Fibroblast of lung (primary cell): ENCODE data around the gene FUT8. TPM values are rescaled to one million over a fixed set of nuclear protein-coding genes. Genes with fewer than 3 reads are reported as not detected.
A peak's percentile ranks its signal among the peaks of the same experiment; 100 is the strongest.

ENCODE experiments used
- DNase-seq, 2 donors: peaks; one replicate each; pipeline versions ENCODE4 v3.0.0 to v3.0.0-alpha.2; 2010; ENCODE audit warnings: low read depth in 2 of 2
- H2AFZ ChIP-seq: 2 replicates; pipeline ENCODE4 v1.5.1; 2012; ENCODE audit warnings: low read length, control low read depth, inconsistent platforms
- H3K27ac ChIP-seq: 2 replicates; pipeline ENCODE4 v1.5.1; 2011; ENCODE audit warnings: low read length, control low read depth; ENCODE audit not compliant: insufficient read depth
- H3K27me3 ChIP-seq: 2 replicates; pipeline ENCODE4 v1.5.1; 2011; ENCODE audit warnings: mild to moderate bottlenecking, low read length; ENCODE audit not compliant: control insufficient read depth, insufficient read depth
- H3K36me3 ChIP-seq: 2 replicates; pipeline ENCODE4 v1.5.1; 2011; ENCODE audit warnings: low read length; ENCODE audit not compliant: control insufficient read depth, insufficient read depth
- H3K4me1 ChIP-seq: 2 replicates; pipeline ENCODE4 v1.5.1; 2011; ENCODE audit warnings: low read length; ENCODE audit not compliant: control insufficient read depth, insufficient read depth; ENCODE audit errors: extremely low read depth
- H3K4me2 ChIP-seq: 2 replicates; pipeline ENCODE4 v1.5.1; 2011; ENCODE audit warnings: low read length, control low read depth; ENCODE audit not compliant: insufficient read depth; ENCODE audit errors: extremely low read depth
- H3K4me3 ChIP-seq, 4 experiments: fragments of 200-600 bp in 1 of 4; sonication (generic) in 1 of 4; replicated peaks in 1 of 4; 2 replicates each; pipeline ENCODE4 v1.5.1; 2011 to 2016; ENCODE audit warnings: low read length in 4 of 4, low read depth in 3 of 4, mild to moderate bottlenecking in 3 of 4, control low read depth in 2 of 4, inconsistent platforms in 1 of 4, mixed read lengths in 1 of 4; ENCODE audit not compliant: insufficient read depth in 1 of 4; ENCODE audit errors: control extremely low read depth in 1 of 4
- H3K79me2 ChIP-seq: 2 replicates; pipeline ENCODE4 v1.5.1; 2012; ENCODE audit warnings: mild to moderate bottlenecking, low read length, inconsistent platforms; ENCODE audit not compliant: control insufficient read depth, insufficient read depth
- H3K9ac ChIP-seq: 2 replicates; pipeline ENCODE4 v1.5.1; 2011; ENCODE audit warnings: mild to moderate bottlenecking, low read length, control low read depth; ENCODE audit not compliant: insufficient read depth
- H3K9me3 ChIP-seq: 2 replicates; pipeline ENCODE4 v1.5.1; 2012; ENCODE audit warnings: low read depth, low read length; ENCODE audit not compliant: control insufficient read depth, insufficient read depth
- H4K20me1 ChIP-seq: 2 replicates; pipeline ENCODE4 v1.5.1; 2011; ENCODE audit warnings: low read length; ENCODE audit not compliant: control insufficient read depth, insufficient read depth; ENCODE audit errors: extremely low read depth
- EZH2 ChIP-seq: IDR thresholded peaks from 2 replicates; pipeline ENCODE4 v1.5.1; 2012; ENCODE audit warnings: low read length, control low read depth, mild to moderate bottlenecking; ENCODE audit errors: missing control alignments
- polyA plus RNA-seq, 2 donors: library from polyadenylated mRNA; depleted of rRNA in 1 of 2; stranded (reverse) in 1 of 2; unstranded in 1 of 2; fragments of >200 nt; gene quantifications; 2 replicates each; pipeline ENCODE4 v1.2.1, GENCODE V29; 2011 to 2012; ENCODE audit warnings: missing spikeins in 1 of 2
- total RNA-seq: library from RNA; depleted of rRNA; stranded (reverse); fragments of >200 nt; gene quantifications from 2 replicates; pipeline ENCODE4 v1.2.1, GENCODE V29; 2014
- TF ChIP-seq, protein P1 (sequence below), 2 donors: IDR thresholded peaks in 1 of 2; conservative IDR thresholded peaks in 1 of 2; 1 replicate in 1 of 2; 2 replicates in 1 of 2; pipeline ENCODE4 v1.5.1; 2011 to 2012; ENCODE audit warnings: low read length in 2 of 2, control low read depth in 1 of 2, inconsistent platforms in 1 of 2, low read depth in 1 of 2, mild to moderate bottlenecking in 1 of 2

Gene FUT8
- total and polyA plus RNA-seq, 2 donors (not counting 1 experiment from before 2014, with no cell fraction given), result 51.4 to 95.8 TPM

DNA sequence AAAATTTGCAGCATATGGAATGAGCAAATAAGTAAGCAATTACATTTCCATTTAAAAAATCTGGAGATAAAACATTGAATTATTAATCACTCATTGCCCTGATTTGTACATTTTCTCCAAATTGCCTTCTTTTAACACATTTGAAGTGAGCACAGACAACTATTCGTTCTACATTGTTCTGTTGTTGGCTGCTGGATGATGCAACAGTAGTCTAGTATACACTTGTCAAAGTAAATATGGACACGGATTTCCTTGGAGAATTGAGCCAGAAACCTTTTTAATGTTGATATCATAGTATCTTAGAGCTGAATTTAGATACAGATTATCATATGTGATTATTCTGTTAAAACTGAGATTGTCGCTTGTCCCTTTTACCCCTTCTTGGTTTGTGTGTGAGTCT lies 188.2 kb downstream of the FUT8 start:
- Histone ChIP-seq H3K79me2 (no peaks in the 10 kb centered on the region), H3K4me3 (no peak overlapping the region), H3K9ac (no peak overlapping the region), H3K4me2 (no peak overlapping the region), H4K20me1 (no peaks in the 10 kb centered on the region), H3K36me3 (no peaks in the 10 kb centered on the region), H2AFZ (no peak overlapping the region), H3K4me1 (no peaks in the 10 kb centered on the region), H3K27ac (no peak overlapping the region), H3K27me3 (no peaks in the 10 kb centered on the region), H3K9me3 (no peaks in the 10 kb centered on the region)
- DNase-seq, result no peak
- TF ChIP-seq, protein P1, sequence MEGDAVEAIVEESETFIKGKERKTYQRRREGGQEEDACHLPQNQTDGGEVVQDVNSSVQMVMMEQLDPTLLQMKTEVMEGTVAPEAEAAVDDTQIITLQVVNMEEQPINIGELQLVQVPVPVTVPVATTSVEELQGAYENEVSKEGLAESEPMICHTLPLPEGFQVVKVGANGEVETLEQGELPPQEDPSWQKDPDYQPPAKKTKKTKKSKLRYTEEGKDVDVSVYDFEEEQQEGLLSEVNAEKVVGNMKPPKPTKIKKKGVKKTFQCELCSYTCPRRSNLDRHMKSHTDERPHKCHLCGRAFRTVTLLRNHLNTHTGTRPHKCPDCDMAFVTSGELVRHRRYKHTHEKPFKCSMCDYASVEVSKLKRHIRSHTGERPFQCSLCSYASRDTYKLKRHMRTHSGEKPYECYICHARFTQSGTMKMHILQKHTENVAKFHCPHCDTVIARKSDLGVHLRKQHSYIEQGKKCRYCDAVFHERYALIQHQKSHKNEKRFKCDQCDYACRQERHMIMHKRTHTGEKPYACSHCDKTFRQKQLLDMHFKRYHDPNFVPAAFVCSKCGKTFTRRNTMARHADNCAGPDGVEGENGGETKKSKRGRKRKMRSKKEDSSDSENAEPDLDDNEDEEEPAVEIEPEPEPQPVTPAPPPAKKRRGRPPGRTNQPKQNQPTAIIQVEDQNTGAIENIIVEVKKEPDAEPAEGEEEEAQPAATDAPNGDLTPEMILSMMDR (conservative IDR thresholded peaks at IDR 0.05 in 1 of 2, IDR thresholded peaks at IDR 0.05 in 1 of 2; ENCODE audit: low read depth in 1 of 2, low read length in 2 of 2), result no peak
- no peak for TF ChIP-seq EZH2

DNA sequence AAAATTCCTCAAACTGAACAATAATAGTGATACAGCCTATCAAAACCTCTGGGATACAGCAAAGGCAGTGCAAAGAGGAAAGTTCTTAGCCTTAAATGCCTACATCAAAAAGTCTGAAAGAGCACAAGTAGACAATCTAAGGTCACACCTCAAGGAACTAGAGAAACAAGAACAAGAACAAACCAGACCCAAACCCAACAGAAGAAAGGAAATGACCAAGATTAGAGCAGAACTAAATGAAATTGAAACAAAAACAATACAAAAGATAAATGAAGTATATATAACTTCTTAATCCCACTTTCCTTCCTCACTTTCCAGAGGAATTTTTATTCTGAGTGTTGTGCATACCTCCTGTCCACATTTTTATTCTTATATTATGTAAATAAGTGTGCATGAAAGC lies 192.0 kb downstream of the FUT8 start:
- Histone ChIP-seq H4K20me1 (no peaks in the 10 kb centered on the region), H3K4me2 (no peak overlapping the region), H2AFZ (no peak overlapping the region), H3K36me3 (no peaks in the 10 kb centered on the region), H3K9ac (no peak overlapping the region), H3K27ac (no peak overlapping the region), H3K27me3 (no peaks in the 10 kb centered on the region), H3K4me1 (no peaks in the 10 kb centered on the region), H3K79me2 (no peaks in the 10 kb centered on the region), H3K9me3 (no peaks in the 10 kb centered on the region), H3K4me3 (no peak overlapping the region)
- TF ChIP-seq, protein P1 (conservative IDR thresholded peaks at IDR 0.05 in 1 of 2, IDR thresholded peaks at IDR 0.05 in 1 of 2; ENCODE audit: low read depth in 1 of 2, low read length in 2 of 2), result no peak
- no peak for TF ChIP-seq EZH2
- no peak for DNase-seq

DNA sequence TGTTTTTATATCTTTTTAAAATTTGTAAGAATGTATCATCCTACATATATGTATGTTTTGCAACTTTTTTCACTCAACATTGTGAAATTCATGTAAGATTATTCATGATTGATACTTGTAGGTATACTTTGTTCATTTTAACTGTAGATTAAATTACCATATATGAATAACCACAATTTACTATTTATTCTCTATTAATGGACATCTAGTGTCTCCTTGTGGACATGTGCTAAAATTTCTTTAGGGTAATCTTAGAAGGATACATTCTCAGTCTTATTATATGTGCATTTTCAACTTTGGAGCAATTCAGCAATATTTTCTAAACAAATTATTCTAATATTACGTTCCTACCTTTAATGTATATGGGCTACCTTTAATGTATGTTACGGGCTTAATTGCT lies 192.4 kb downstream of the FUT8 start:
- DNase-seq, result peak in 1 of 2 donors; percentile 40
- Histone ChIP-seq H3K4me1 (no peaks in the 10 kb centered on the region), H3K79me2 (no peaks in the 10 kb centered on the region), H2AFZ (no peak overlapping the region), H4K20me1 (no peaks in the 10 kb centered on the region), H3K9me3 (no peaks in the 10 kb centered on the region), H3K36me3 (no peaks in the 10 kb centered on the region), H3K4me2 (no peak overlapping the region), H3K9ac (no peak overlapping the region), H3K4me3 (no peak overlapping the region), H3K27ac (no peak overlapping the region), H3K27me3 (no peaks in the 10 kb centered on the region)
- TF ChIP-seq, protein P1 (conservative IDR thresholded peaks at IDR 0.05 in 1 of 2, IDR thresholded peaks at IDR 0.05 in 1 of 2; ENCODE audit: low read depth in 1 of 2, low read length in 2 of 2), result no peak
- TF ChIP-seq EZH2, result no peak
